GM12892 (cell line): ENCODE measurements around the gene PGAM4. TPM values are rescaled to one million over a fixed set of nuclear protein-coding genes. Genes with fewer than 3 reads are reported as not detected.
A peak's percentile ranks its signal among the peaks of the same experiment; 100 is the strongest.

ENCODE experiments used
- DNase-seq: peaks from one replicate; pipeline ENCODE4 v3.0.0; 2011; ENCODE audit not compliant: insufficient read length
- FAIRE-seq: peaks from 2 replicates; lab custom pipeline; 2011; peaks lifted over from hg19 to GRCh38; lab: Jason Lieb, UNC
- POLR2A ChIP-seq: IDR thresholded peaks from 2 replicates; pipeline ENCODE4 v1.6.1; 2011; ENCODE audit warnings: low read depth, low read length, control low read depth
- POLR2AphosphoS5 ChIP-seq: IDR thresholded peaks from 2 replicates; pipeline ENCODE4 v1.6.1; 2011; ENCODE audit warnings: low read depth, low read length, control low read depth
- TAF1 ChIP-seq: IDR thresholded peaks from 2 replicates; pipeline ENCODE4 v1.6.1; 2011; ENCODE audit warnings: low read depth, mild to moderate bottlenecking, control low read depth, low read length, borderline replicate concordance
- polyA plus RNA-seq: library from polyadenylated mRNA; unstranded; fragments of >200 nt; gene quantifications from one replicate; pipeline ENCODE4 v1.2.1, GENCODE V29; 2012; ENCODE audit warnings: missing spikeins, inconsistent platforms; ENCODE audit not compliant: missing spikeins

Gene PGAM4
- polyA plus RNA-seq = not detected

DNA sequence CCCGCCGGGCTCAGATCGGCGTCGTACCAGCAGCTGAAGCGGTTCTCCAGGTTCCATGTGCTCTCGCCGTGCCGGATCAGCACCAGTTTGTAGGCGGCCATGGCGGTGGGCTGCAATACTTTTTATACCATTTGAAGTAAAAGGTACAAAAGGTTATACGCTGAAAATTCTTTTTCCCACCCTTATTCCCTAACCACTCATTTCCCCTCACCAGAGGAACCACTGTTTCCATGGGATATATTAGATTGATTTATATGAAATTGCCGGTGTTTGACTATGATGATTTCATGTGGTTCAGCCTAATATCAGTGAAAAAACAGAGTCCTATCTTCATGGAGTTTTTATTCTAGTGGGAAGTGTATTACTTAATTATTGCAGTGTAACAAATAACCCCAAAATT is at the start of gene PGAM4:
Gene PGAM4, minus strand, starts transcription at position 101 of the 400 bp plus-strand sequence. Its CDS starts 0 bp downstream, at position 101.
- DNase-seq (no peak), FAIRE-seq (no peak)
- TF ChIP-seq POLR2AphosphoS5 (no peak), POLR2A (no peak), TAF1 (no peak)

DNA sequence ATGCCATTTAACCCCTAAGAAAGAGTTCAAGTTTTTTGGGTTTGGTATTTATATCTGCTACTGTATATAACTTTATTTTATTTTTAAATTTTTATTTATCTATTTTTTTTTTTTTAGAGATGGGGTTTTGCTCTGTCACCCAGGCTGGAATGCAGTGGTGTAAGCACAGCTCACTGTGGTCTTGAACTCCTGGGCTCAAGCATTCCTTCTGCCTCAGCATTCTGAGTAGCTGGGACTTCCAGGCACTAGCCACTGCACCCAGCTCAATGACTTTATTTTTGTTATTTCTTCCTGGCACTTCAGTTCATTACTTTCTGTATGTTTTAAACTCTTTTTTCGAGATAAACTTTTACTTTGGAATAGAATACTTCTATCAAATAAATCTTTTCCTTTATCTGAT is 42.4 kb upstream of the PGAM4 start:
- TF ChIP-seq TAF1 = no peak
- no peak for TF ChIP-seq POLR2AphosphoS5
- no peak for TF ChIP-seq POLR2A
- no peak for FAIRE-seq
- DNase-seq = no peak

DNA sequence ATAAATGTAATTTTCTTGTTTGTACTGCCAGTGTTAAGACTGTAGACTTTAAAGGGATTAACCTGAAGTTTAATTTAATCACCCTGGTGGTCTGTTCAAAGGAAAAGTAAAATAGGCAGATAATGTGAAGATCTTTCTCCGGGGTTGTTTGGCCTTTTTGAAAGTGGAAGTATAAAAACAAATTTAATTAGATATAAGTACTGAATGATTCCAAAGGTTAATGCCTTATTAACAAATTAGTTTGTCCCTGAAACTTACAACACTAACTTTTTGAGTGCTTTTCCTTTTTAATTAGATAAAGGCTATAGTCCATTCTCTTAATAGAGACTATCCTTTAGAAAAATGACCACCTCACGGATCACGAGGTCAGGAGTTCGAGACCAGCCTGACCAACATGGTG is 10.4 kb upstream of the PGAM4 start:
- FAIRE-seq (no peak), DNase-seq (no peak)
- no peak for TF ChIP-seq POLR2AphosphoS5

DNA sequence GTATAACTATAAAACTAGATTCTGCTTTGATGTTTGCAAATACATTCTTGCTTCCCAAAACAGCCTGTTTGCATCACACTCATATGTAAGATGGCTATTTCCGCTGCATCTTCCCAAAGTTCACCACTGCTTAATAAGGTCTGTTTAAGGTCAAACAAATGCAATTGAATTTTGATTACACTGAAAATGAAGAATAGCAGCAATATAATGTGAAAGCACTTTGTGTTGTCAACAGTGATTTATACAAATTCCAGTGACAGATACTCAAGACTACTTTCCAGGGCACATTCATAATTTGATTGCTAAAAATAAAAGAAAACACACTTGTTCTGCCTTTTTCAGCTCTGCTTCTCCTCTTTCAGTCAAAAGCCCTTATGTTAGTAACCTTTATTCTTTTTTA is 8.1 kb upstream of the PGAM4 start:
- TF ChIP-seq POLR2A (no peak), POLR2AphosphoS5 (no peak), TAF1 (no peak)
- DNase-seq (no peak), FAIRE-seq (no peak)

DNA sequence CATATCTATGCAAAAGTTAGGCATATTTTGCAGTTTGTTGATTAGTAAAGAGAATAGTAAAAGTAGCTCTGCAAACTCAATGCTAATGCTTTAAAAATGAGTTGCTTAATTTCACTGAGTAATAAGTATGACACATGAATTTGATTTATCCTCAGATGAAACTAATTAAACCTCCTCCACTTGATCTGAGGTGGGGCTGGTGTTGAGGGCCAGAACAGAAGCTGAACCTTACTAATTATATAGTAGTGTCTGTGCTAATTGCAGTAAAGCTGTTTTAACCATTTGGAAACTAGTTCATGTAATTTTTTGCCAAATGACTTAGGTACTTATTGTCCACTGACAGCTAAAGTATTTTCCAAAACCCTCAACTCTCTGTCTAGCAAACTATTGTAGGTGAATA is 7.7 kb upstream of the PGAM4 start:
- DNase-seq (no peak), FAIRE-seq (no peak)
- TF ChIP-seq TAF1 = no peak
- no peak for TF ChIP-seq POLR2AphosphoS5
- TF ChIP-seq POLR2A = no peak

DNA sequence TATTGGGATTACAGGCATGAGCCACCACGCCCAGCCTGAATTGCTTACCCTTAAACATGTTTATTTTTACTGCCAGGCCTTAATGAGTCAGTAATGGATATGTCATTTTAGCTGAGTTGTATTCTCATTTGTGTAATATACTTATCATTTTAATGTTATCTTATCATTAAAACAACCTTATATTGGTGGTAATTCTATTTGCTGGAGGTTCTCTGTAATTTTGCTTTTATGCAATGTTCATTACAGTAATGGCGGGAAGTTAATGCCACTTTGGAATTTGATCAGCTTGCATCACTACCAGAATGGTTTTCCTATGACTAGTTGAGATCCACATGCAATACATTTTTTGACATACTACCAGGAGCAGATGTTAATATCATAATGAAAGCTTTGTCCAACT is 6.3 kb upstream of the PGAM4 start:
- TF ChIP-seq TAF1 (no peak), POLR2A (no peak), POLR2AphosphoS5 (no peak)
- DNase-seq = no peak
- no peak for FAIRE-seq

DNA sequence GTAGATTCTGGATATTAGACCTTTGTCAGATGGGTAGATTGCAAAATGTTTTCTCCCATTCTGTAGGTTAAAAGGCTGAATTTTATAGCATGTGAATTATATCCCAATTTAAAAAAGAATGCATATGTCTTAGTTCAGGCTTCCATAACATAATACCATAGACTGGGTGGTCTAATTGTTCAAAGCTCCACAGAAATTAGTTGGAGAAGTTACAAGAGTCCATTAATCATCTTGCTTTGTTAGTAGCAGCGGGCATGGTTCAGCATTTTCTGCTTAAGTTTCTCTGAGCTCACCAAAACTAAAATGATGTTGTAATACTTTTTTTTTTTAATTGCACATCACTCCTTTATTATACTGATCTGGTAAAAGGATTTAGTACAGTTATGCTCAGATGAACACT is 1.8 kb downstream of the PGAM4 start:
- TF ChIP-seq TAF1 (no peak), POLR2A (no peak), POLR2AphosphoS5 (no peak)
- FAIRE-seq (no peak), DNase-seq (no peak)

DNA sequence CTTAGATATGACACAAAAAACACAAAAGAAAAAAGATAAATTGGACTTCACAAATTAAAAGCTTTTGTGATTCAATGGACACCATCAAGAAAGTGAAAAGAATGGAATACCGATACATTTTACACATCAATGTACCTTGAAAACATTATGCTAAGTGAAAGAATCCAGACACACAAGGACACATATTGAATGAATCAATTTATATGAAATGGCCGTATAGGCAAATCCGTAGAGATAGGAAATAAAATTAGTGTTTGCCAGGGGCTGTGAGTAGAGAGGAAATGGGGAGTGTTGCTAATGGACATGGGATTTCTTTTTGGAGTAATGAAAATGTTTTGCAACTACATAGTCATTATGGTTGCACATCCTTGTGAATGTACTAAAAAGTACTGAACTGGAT is 3.1 kb downstream of the PGAM4 start:
- FAIRE-seq (no peak), DNase-seq (no peak)
- no peak for TF ChIP-seq POLR2AphosphoS5
- TF ChIP-seq POLR2A = no peak
- TF ChIP-seq TAF1 = no peak

DNA sequence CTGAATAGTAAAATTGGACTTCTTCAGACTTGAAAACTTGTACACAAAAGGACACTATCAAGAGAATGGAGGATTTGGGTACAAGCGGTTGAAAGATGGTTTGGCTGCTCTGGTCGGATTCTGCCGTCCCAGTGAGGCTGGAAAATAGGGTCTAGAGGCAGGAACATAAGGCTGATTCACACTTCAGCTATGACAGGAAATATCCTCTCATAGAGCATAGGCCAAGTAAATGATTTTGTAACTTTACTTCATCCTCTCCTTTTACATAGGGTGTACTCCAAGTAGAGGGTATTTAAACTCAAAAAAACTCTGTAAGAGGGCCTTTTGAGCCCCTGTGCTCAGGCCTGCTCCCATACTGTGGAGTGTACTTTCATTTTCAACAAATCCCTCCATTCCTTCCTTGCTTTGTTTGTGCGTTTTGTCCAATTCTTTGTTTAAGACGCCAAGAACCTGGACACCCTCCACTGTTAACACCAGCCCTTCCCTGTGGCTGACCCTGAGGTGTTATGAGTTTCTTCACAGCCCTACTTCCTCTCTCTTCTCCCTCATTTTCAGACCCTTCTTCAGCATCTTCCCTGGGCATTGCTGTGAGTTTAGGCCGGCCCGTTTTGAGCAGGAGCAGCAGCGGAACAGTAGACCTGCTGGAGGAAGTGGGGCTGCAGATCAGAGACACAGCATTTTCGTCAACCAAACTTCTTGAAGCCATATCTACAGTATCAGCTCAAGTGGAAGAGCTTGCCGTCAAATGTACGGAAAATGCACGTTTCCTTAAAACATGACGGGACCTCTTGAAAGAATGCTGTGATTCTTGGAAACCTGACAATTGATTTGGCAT is 7.2 kb downstream of the PGAM4 start:
- TF ChIP-seq POLR2AphosphoS5 = no peak
- no peak for TF ChIP-seq POLR2A
- TF ChIP-seq TAF1 = no peak
- FAIRE-seq (no peak), DNase-seq (no peak)

DNA sequence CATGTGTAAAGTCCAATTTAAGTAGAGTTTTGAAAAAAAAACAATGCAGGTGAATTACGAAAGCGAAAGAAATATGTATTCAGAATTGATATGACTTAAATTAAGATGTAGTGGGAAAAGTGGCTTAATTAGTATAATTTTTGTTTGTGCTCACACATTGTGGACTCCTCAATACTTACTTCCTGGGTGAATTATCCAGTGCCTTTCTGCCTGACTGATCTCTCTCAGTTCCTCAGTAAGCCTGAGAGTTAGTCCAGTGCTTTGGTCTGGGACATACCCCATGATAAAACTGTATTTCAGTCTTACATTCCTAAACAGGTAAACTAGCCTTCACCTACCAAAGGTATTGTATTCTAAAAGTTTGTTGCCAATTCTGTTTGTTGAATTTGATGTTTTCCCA is 8.4 kb downstream of the PGAM4 start:
- FAIRE-seq = peak; percentile 14
- TF ChIP-seq POLR2A = no peak
- no peak for TF ChIP-seq TAF1
- TF ChIP-seq POLR2AphosphoS5 = no peak
- DNase-seq = no peak

DNA sequence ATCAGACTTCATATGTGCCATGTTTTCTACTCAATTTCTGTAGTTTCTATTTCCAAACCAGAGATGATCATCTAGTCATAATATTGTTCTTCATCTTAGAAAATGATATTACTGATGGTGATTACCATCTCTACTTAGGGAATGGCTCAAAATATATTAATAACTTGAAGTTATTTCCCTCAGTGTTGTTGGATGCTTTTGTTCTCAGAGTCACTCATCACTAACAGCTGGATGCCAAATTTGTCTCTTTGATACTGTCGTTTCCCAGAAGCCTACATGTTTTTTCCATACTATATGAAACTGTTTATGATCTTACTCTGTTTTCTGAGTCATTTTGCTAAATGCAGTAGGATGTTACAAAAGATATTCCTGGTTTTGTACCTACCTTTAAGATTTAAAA is 8.9 kb downstream of the PGAM4 start:
- DNase-seq = no peak
- no peak for FAIRE-seq
- TF ChIP-seq POLR2AphosphoS5 (no peak), POLR2A (no peak), TAF1 (no peak)

DNA sequence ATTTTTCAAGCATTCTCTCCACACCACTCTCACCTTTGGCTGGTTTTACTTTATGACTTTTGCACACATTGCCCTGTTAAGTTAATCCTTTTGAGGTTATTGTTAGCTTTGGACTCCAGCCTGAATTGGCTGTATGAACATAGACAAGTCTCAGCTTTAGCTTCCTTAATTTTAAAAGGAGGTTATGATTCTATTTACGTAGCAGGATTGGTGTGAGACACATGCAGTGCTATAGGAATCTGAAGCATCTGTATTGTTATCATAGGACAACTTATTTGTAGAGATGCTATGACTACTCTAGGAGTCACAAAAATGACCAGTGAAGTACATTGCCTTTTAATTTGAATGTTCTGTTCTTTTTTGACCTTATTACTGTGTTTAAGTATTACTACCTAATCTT is 15.7 kb downstream of the PGAM4 start:
- DNase-seq (no peak), FAIRE-seq (no peak)
- TF ChIP-seq POLR2AphosphoS5 = no peak
- TF ChIP-seq TAF1 = no peak
- no peak for TF ChIP-seq POLR2A
